K562 (cell line): Measurements from ENCODE around the gene PRAC2. TPM values are rescaled to one million over a fixed set of nuclear protein-coding genes. Genes with fewer than 3 reads are reported as not detected.

Source experiments
- ATAC-seq: fragments of 200-7000 bp; cut with Tn5 transposase; 3 replicates; pipeline ENCODE4 v1.9.1; 2020; ENCODE audit warnings: moderate library complexity
- BruUV-seq: library from RNA; stranded (reverse); fragments of 400-500 nt; replicated peaks from 2 replicates; lab custom pipeline; 2021; lab: Mats Ljungman, UMichigan
- CTCF ChIA-PET: fragments of 300-600 bp; formaldehyde crosslinking; extraction: SDS; loops from one replicate; lab custom pipeline; 2021; ENCODE audit warnings: low intra/inter-chr PET ratio; lab: Yijun Ruan, JAX
- POLR2A ChIA-PET: fragments of 300-600, 350-650 bp; sonication (Branson Sonifier 250); formaldehyde crosslinking; extraction: SDS; loops from one replicate; lab custom pipeline; 2021; ENCODE audit warnings: antibody characterized with exemption, inconsistent platforms; lab: Yijun Ruan, JAX
- DNase-seq, 4 experiments: peaks; one replicate each; pipeline versions ENCODE4 v3.0.0 to v3.0.0-alpha.2; 2011 to 2018; ENCODE audit warnings: low spot score in 3 of 4, mixed read lengths in 3 of 4; ENCODE audit errors: extremely low read depth in 1 of 4
- FAIRE-seq: peaks from 2 replicates; lab custom pipeline; 2011; peaks lifted over from hg19 to GRCh38; lab: Jason Lieb, UNC
- H2AFZ ChIP-seq: 2 replicates; pipeline ENCODE4 v1.6.0; 2011; ENCODE audit warnings: low read depth, low read length, control low read depth, inconsistent platforms
- H3K27ac ChIP-seq: fragments of 200-600 bp; 3 replicates; pipeline ENCODE4 v1.8.0; 2011; ENCODE audit warnings: low read depth, mild to moderate bottlenecking, control low read depth, inconsistent platforms, low read length, moderate library complexity, mixed read lengths; ENCODE audit errors: extremely low read depth
- H3K27me3 ChIP-seq, 2 experiments: fragments of 300-600 bp in 1 of 2; 2 replicates in 1 of 2; 3 replicates in 1 of 2; pipeline versions ENCODE4 v1.6.0 to v1.8.0; 2011; ENCODE audit warnings: inconsistent platforms in 2 of 2, low read length in 2 of 2, mild to moderate bottlenecking in 1 of 2, mixed read lengths in 1 of 2, moderate library complexity in 1 of 2; ENCODE audit not compliant: control insufficient read depth in 2 of 2, insufficient read depth in 2 of 2
- H3K36me3 ChIP-seq: fragments of 300-600 bp; 3 replicates; pipeline ENCODE4 v1.8.0; 2011; ENCODE audit warnings: mild to moderate bottlenecking, low read length, inconsistent platforms; ENCODE audit not compliant: control insufficient read depth, insufficient read depth
- H3K4me1 ChIP-seq, 2 experiments: fragments of 200-600 bp in 1 of 2; replicated peaks in 1 of 2; 2 replicates in 1 of 2; 3 replicates in 1 of 2; pipeline versions ENCODE4 v1.5.1 to v1.8.0; 2011; ENCODE audit warnings: inconsistent platforms in 2 of 2, low read length in 2 of 2, mild to moderate bottlenecking in 1 of 2, mixed read lengths in 1 of 2, moderate library complexity in 1 of 2; ENCODE audit not compliant: control insufficient read depth in 2 of 2, insufficient read depth in 2 of 2
- H3K4me2 ChIP-seq: 2 replicates; pipeline ENCODE4 v1.6.1; 2011; ENCODE audit warnings: low read length, control low read depth, inconsistent platforms, mixed read lengths; ENCODE audit not compliant: insufficient read depth
- H3K4me3 ChIP-seq: fragments of 200-600 bp; sonication (generic), shearing (Covaris generic); 2 replicates; pipeline ENCODE4 v1.5.1; 2016; ENCODE audit warnings: control low read depth, inconsistent platforms
- H3K79me2 ChIP-seq: fragments of 200-600 bp; 3 replicates; pipeline ENCODE4 v1.8.0; 2011; ENCODE audit warnings: low read length, inconsistent platforms; ENCODE audit not compliant: control insufficient read depth, insufficient read depth
- H3K9ac ChIP-seq, 2 experiments: 2 replicates each; pipeline versions ENCODE4 v1.6.0 to v1.6.1; 2011; ENCODE audit warnings: low read depth in 2 of 2, low read length in 2 of 2, control low read depth in 1 of 2, inconsistent platforms in 1 of 2, mild to moderate bottlenecking in 1 of 2, mixed read lengths in 1 of 2; ENCODE audit not compliant: insufficient read depth in 1 of 2
- H3K9me1 ChIP-seq: one replicate; pipeline ENCODE4 v1.6.0; 2011; ENCODE audit warnings: inconsistent platforms, mild to moderate bottlenecking, low read length, moderate library complexity; ENCODE audit not compliant: control insufficient read depth, insufficient read depth
- H3K9me3 ChIP-seq: replicated peaks from 2 replicates; pipeline ENCODE4 v1.5.1; 2011; ENCODE audit warnings: low read depth, low read length, inconsistent platforms; ENCODE audit not compliant: control insufficient read depth, insufficient read depth
- H4K20me1 ChIP-seq: replicated peaks from 2 replicates; pipeline ENCODE4 v1.6.1; 2011; ENCODE audit warnings: low read length, inconsistent platforms, mixed read lengths; ENCODE audit not compliant: control insufficient read depth, insufficient read depth
- ARID2 ChIP-seq: fragments of 450-650 bp; IDR thresholded peaks from 2 replicates; pipeline ENCODE4 v1.6.1; 2017; ENCODE audit warnings: antibody characterized with exemption, mild to moderate bottlenecking
- ARNT ChIP-seq, 2 experiments: fragments of 450-650 bp; IDR thresholded peaks; 2 replicates each; pipeline ENCODE4 v1.6.1; 2016; ENCODE audit warnings: mild to moderate bottlenecking in 1 of 2
- COPS2 ChIP-seq: fragments of 450-650 bp; conservative IDR thresholded peaks from 2 replicates; pipeline ENCODE4 v1.6.1; 2016; ENCODE audit warnings: mild to moderate bottlenecking, moderate library complexity
- DMBX1 ChIP-seq: fragments of 250-450 bp; sonication (Bioruptor Pico); IDR thresholded peaks from 2 replicates; pipeline ENCODE4 v1.8.0; 2022; ENCODE audit warnings: inconsistent platforms, mild to moderate bottlenecking, moderate library complexity, borderline replicate concordance
- FOXP1 ChIP-seq: sonication (generic); formaldehyde crosslinking; IDR thresholded peaks from 2 replicates; pipeline ENCODE4 v1.8.0; 2022; ENCODE audit warnings: mild to moderate bottlenecking, missing genetic modification reagents
- JUNB ChIP-seq: fragments of 450-650 bp; formaldehyde crosslinking; conservative IDR thresholded peaks from 2 replicates; pipeline ENCODE4 v1.4.0; 2020; ENCODE audit warnings: mild to moderate bottlenecking
- KDM5B ChIP-seq: fragments of 200-600 bp; sonication (generic); IDR thresholded peaks from 2 replicates; pipeline ENCODE4 v1.6.1; 2012; ENCODE audit warnings: low read depth, mild to moderate bottlenecking, moderate library complexity, low read length, control low read depth, inconsistent platforms; ENCODE audit not compliant: insufficient replicate concordance
- MBD2 ChIP-seq: sonication (generic); IDR thresholded peaks from 2 replicates; pipeline ENCODE4 v1.6.1; 2016; ENCODE audit warnings: low read depth, borderline replicate concordance
- MED1 ChIP-seq: sonication (generic); formaldehyde crosslinking; IDR thresholded peaks from 2 replicates; pipeline ENCODE4 v1.8.1; 2023; ENCODE audit warnings: missing genetic modification reagents, borderline replicate concordance
- MNT ChIP-seq, 2 experiments: fragments of 450-650 bp; conservative IDR thresholded peaks; 2 replicates each; pipeline ENCODE4 v1.6.1; 2017; ENCODE audit warnings: mild to moderate bottlenecking in 2 of 2, moderate library complexity in 2 of 2
- NCOA2 ChIP-seq, 2 experiments: fragments of 450-650 bp; IDR thresholded peaks; 2 replicates each; pipeline ENCODE4 v1.6.1; 2018; ENCODE audit warnings: mild to moderate bottlenecking in 2 of 2, moderate library complexity in 1 of 2; ENCODE audit not compliant: partially characterized antibody in 2 of 2
- TCF7 ChIP-seq: sonication (generic); IDR thresholded peaks from 2 replicates; pipeline ENCODE4 v1.6.1; 2016; ENCODE audit warnings: antibody characterized with exemption, borderline replicate concordance
- TEAD4 ChIP-seq, 2 experiments: sonication (generic) in 1 of 2; formaldehyde crosslinking in 1 of 2; IDR thresholded peaks; 2 replicates each; pipeline versions ENCODE4 v1.6.1 to v1.8.0; 2012 to 2022; ENCODE audit warnings: borderline replicate concordance in 1 of 2, inconsistent platforms in 1 of 2, low read length in 1 of 2, mild to moderate bottlenecking in 1 of 2, missing genetic modification reagents in 1 of 2
- ZBTB11 ChIP-seq, 3 experiments: fragments of 200-800 bp in 1 of 3; fragments of 250-450 bp in 1 of 3; fragments of 450-650 bp in 1 of 3; sonication (Bioruptor Pico) in 1 of 3; sonication (Bioruptor generic) in 1 of 3; formaldehyde crosslinking in 1 of 3; IDR thresholded peaks; 2 replicates each; pipeline versions ENCODE4 v1.6.1 to v1.8.0; 2016 to 2022; ENCODE audit warnings: mild to moderate bottlenecking in 2 of 3, missing genetic modification characterization in 2 of 3, missing compliant biosample characterization in 1 of 3, moderate library complexity in 1 of 3
- ZNF3 ChIP-seq: fragments of 250-450 bp; sonication (Bioruptor Pico); IDR thresholded peaks from 2 replicates; pipeline ENCODE4 v1.5.0; 2021; ENCODE audit warnings: mild to moderate bottlenecking, moderate library complexity
- WGBS: fragments of 100-300 bp; shearing (Covaris generic); methylation state at CpG from one replicate; pipeline ENCODE4 v1.1.6; 2016; ENCODE audit warnings: low coverage, mixed read lengths; ENCODE audit not compliant: insufficient coverage; ENCODE audit errors: missing lambda C conversion rate; 5-methylcytosine and 5-hydroxymethylcytosine counted together
- in situ Hi-C: fragments of 300-500 bp; cut with MboI; formaldehyde crosslinking; loops from 4 replicates; pipeline ENCODE4 v1.15.0; 2018; ENCODE audit warnings: inconsistent platforms, mixed read lengths
- intact Hi-C: fragments of 100-400 bp; cut with micrococcal nuclease; formaldehyde crosslinking; loops from 2 replicates; pipeline ENCODE4 v1.14.2; 2022
- polyA plus RNA-seq, 8 experiments: library from polyadenylated mRNA; depleted of rRNA in 4 of 8; stranded (reverse) in 5 of 8; unstranded in 3 of 8; fragments of >200 nt; fragmentation: Nextera tagmentation in 2 of 8; fragmentation: Illumina TruSeq in 1 of 8; extraction: Ambion mirVana in 2 of 8; extraction: Trizol in 1 of 8; gene quantifications; 2 replicates each; pipeline versions ENCODE4 v1.2.1 to v1.2.3, GENCODE V29; 2011 to 2014; ENCODE audit warnings: inconsistent platforms in 1 of 8, missing spikeins in 1 of 8
- total RNA-seq, 7 experiments: library from RNA; depleted of rRNA in 6 of 7; stranded (reverse); fragments of >200 nt in 6 of 7; fragmentation: Illumina TruSeq in 2 of 7; extraction: Trizol in 2 of 7; gene quantifications; 2 replicates each; pipeline versions ENCODE4 v1.2.1 to v1.2.3, GENCODE V29; 2011 to 2021; ENCODE audit warnings: low replicate concordance in 1 of 7

Gene PRAC2
- total and polyA plus RNA-seq, 9 of the 15 experiments (the other 6 are each of a cell fraction or from before 2014, with no cell fraction given) = not detected

DNA sequence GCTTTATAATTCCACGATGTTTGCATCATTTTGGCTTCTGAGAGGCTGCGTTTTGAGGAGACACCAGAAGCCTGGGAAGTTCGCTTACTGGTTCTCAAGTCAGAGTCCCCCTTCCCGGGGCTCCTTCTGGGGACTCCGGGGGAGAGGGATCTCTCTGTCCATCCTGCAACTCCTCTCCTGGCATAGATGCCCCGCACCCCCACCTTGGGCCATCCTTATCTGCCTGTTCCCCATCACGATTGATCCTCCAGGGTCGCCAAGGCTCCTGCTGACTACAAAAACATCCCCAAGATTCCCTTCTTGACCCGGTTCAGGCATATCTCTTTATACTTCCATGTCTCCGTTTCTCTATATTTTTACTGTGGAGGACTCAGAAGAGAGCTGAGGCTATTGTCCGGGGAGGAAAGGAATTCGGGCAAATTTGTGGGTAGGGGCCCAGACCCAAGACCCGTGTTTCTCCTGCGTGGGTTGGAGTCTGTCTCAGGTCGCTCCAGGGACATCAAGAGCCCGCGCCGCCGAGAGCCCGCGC is 24.0 kb downstream of the PRAC2 start:
- Histone ChIP-seq H3K9ac (no peak overlapping the region), H3K9me3 (no peaks in the 10 kb centered on the region), H3K79me2 (no peaks in the 10 kb centered on the region), H4K20me1 (0 out of 2 replicates have a peak, but pooled peaks cover 11% of the 10 kb centered on the region), H3K9me1 (no peaks in the 10 kb centered on the region), H3K4me2 (no peak overlapping the region), H2AFZ (no peak overlapping the region), H3K27ac (no peak overlapping the region), H3K36me3 (no peaks in the 10 kb centered on the region), H3K4me3 (no peak overlapping the region), H3K27me3 (peaks cover 71% of the 10 kb centered on the region in 2 experiments), H3K4me1 (peaks cover 0 to 8% of the 10 kb centered on the region in 2 experiments; a peak in 1 of 5 replicates)
- TF ChIP-seq ARNT (IDR thresholded peaks at IDR 0.05) (no peak), DMBX1 (CRISPR knock-in tag) (no peak), MED1 (CRISPR knock-in tag) (no peak), FOXP1 (no peak), ZNF3 (CRISPR knock-in tag) (no peak), ARID2 (no peak), MNT (conservative IDR thresholded peaks at IDR 0.05) (no peak), KDM5B (no peak), ZBTB11 (CRISPR knock-in tag; IDR thresholded peaks at IDR 0.05) (no peak), TEAD4 (IDR thresholded peaks at IDR 0.05; ENCODE audit: low read length) (no peak), TEAD4 (CRISPR knock-in tag; IDR thresholded peaks at IDR 0.05; ENCODE audit: borderline replicate concordance) (no peak), NCOA2 (IDR thresholded peaks at IDR 0.05; ENCODE audit: partially characterized antibody in 2 of 2) (no peak), TCF7 (no peak), JUNB (no peak), MBD2 (no peak), COPS2 (no peak)
- no TSS peak for BruUV-seq
- 3% methylated on average over 15 of the region's 21 CpGs for WGBS
- FAIRE-seq (no peak), DNase-seq (no peak), ATAC-seq (no peak)
- intact Hi-C loops (no loop called here), in situ Hi-C loops (no loop called here)
- POLR2A ChIA-PET = interaction anchor here (0.7 kb wide), 1 partner anchor 18 kb away, joined by 3 read pairs; no protein-coding TSS in a partner anchor
- CTCF ChIA-PET = no interaction called here
